RWPE2 (cell line): ENCODE measurements around the gene FANCD2OS.

Experiments used
- ATAC-seq: fragments of 200-7000 bp; cut with Tn5 transposase; 3 replicates; pipeline ENCODE4 v1.9.1; 2021; ENCODE audit warnings: low read depth
- DNase-seq: peaks from one replicate; pipeline ENCODE4 v3.0.0-alpha.2; 2020; ENCODE audit warnings: low spot score
- H3K27ac ChIP-seq: fragments of 450-650 bp; 2 replicates; pipeline ENCODE4 v1.5.1; 2017; ENCODE audit warnings: mild to moderate bottlenecking; ENCODE audit not compliant: poor library complexity, severe bottlenecking
- H3K27me3 ChIP-seq: fragments of 250-450 bp; sonication (Bioruptor Pico); 2 replicates; pipeline ENCODE4 v1.5.1; 2021; ENCODE audit warnings: mild to moderate bottlenecking, moderate library complexity; ENCODE audit not compliant: insufficient read depth, poor library complexity, severe bottlenecking
- H3K36me3 ChIP-seq: fragments of 250-450 bp; sonication (Bioruptor Pico); 2 replicates; pipeline ENCODE4 v1.5.1; 2020; ENCODE audit warnings: low read depth, mild to moderate bottlenecking, moderate library complexity
- H3K4me1 ChIP-seq: fragments of 250-450 bp; sonication (Bioruptor Pico); 2 replicates; pipeline ENCODE4 v1.5.1; 2021; ENCODE audit warnings: mild to moderate bottlenecking, moderate library complexity; ENCODE audit not compliant: insufficient read depth, poor library complexity, severe bottlenecking
- H3K4me3 ChIP-seq: fragments of 250-450 bp; sonication (Bioruptor Pico); 2 replicates; pipeline ENCODE4 v1.5.1; 2021; ENCODE audit warnings: mild to moderate bottlenecking, moderate library complexity; ENCODE audit not compliant: severe bottlenecking
- H3K9me3 ChIP-seq: fragments of 250-450 bp; sonication (Bioruptor Pico); 2 replicates; pipeline ENCODE4 v1.5.1; 2021; ENCODE audit warnings: mild to moderate bottlenecking, moderate library complexity; ENCODE audit not compliant: severe bottlenecking
- TF ChIP-seq, protein P1 (sequence below): fragments of 450-650 bp; IDR thresholded peaks from one replicate; pipeline ENCODE4 v1.5.1; 2017; ENCODE audit warnings: mild to moderate bottlenecking, moderate library complexity; ENCODE audit not compliant: poor library complexity, severe bottlenecking

The FANCD2OS gene

DNA sequence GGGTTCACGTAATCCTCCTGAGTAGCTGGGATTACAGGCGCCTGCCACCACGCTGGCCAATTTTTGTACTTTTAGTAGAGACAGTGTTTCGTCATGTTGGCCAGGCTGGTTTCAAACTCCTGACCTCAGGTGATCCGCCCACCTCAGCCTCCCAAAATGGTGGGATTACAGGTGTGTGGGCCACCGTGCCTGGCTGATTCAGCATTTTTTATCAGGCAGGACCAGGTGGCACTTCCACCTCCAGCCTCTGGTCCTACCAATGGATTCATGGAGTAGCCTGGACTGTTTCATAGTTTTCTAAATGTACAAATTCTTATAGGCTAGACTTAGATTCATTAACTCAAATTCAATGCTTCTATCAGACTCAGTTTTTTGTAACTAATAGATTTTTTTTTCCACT is 42.9 kb upstream of the FANCD2OS start:
- H3K27ac ChIP-seq = no peak overlapping the region
- no peak overlapping the region for H3K4me3 ChIP-seq
- TF ChIP-seq, protein P1, sequence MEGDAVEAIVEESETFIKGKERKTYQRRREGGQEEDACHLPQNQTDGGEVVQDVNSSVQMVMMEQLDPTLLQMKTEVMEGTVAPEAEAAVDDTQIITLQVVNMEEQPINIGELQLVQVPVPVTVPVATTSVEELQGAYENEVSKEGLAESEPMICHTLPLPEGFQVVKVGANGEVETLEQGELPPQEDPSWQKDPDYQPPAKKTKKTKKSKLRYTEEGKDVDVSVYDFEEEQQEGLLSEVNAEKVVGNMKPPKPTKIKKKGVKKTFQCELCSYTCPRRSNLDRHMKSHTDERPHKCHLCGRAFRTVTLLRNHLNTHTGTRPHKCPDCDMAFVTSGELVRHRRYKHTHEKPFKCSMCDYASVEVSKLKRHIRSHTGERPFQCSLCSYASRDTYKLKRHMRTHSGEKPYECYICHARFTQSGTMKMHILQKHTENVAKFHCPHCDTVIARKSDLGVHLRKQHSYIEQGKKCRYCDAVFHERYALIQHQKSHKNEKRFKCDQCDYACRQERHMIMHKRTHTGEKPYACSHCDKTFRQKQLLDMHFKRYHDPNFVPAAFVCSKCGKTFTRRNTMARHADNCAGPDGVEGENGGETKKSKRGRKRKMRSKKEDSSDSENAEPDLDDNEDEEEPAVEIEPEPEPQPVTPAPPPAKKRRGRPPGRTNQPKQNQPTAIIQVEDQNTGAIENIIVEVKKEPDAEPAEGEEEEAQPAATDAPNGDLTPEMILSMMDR = no peak
- no peaks in the 10 kb centered on the region for H3K4me1 ChIP-seq
- H3K27me3 ChIP-seq = no peaks in the 10 kb centered on the region
- ATAC-seq = no peak
- H3K9me3 ChIP-seq = no peaks in the 10 kb centered on the region
- peaks cover 60% of the 10 kb centered on the region for H3K36me3 ChIP-seq
- no peak for DNase-seq

DNA sequence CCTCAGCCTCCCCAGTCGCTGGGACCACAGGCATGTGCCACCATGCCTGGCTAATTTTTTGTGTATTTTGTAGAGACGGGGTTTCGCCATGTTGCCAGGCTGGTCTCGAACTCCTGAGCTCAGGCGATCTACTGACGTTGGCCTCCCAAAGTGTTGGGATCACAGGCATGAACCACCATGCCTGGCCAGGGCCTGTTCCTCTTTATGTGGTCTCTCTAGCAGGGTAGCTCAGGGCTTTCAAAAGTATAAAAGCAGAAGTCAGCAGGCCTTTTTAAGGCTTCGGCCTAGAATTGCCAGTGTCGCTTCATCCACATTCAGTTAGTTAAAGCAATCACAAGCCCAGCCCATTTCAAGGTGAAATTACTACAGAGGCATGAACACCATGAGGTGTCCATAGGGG is 41.2 kb upstream of the FANCD2OS start:
- Histone ChIP-seq H3K27ac (no peak overlapping the region), H3K36me3 (peaks cover 71% of the 10 kb centered on the region), H3K9me3 (no peaks in the 10 kb centered on the region), H3K27me3 (no peaks in the 10 kb centered on the region), H3K4me1 (no peaks in the 10 kb centered on the region), H3K4me3 (no peak overlapping the region)
- no peak for ATAC-seq
- DNase-seq = no peak
- TF ChIP-seq, protein P1 = no peak

DNA sequence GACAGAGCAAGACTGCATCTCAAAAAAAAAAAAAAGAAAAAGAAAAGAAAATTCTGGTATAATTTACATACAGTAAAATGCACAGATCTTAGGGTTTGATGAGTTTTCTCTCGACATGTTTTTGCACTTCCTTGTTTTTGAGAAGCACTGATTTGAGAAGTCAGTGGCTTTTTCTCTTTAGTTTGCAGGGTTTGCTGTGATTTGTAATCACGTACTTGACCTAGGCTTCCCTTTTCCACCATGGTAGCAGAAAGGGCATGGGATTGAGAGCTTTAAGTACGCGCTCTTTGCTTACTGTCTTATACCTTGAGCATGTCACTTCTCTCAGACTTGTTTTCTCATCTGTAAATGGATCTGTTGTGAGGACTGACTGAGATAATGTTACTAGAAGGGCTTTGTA is 37.6 kb upstream of the FANCD2OS start:
- no peak overlapping the region for H3K4me3 ChIP-seq
- DNase-seq (no peak), ATAC-seq (no peak)
- TF ChIP-seq, protein P1 = no peak
- H3K27ac ChIP-seq = no peak overlapping the region
- H3K36me3 ChIP-seq = peaks cover 58% of the 10 kb centered on the region
- peaks cover 7% of the 10 kb centered on the region for H3K4me1 ChIP-seq
- H3K9me3 ChIP-seq = no peaks in the 10 kb centered on the region
- H3K27me3 ChIP-seq = no peaks in the 10 kb centered on the region

DNA sequence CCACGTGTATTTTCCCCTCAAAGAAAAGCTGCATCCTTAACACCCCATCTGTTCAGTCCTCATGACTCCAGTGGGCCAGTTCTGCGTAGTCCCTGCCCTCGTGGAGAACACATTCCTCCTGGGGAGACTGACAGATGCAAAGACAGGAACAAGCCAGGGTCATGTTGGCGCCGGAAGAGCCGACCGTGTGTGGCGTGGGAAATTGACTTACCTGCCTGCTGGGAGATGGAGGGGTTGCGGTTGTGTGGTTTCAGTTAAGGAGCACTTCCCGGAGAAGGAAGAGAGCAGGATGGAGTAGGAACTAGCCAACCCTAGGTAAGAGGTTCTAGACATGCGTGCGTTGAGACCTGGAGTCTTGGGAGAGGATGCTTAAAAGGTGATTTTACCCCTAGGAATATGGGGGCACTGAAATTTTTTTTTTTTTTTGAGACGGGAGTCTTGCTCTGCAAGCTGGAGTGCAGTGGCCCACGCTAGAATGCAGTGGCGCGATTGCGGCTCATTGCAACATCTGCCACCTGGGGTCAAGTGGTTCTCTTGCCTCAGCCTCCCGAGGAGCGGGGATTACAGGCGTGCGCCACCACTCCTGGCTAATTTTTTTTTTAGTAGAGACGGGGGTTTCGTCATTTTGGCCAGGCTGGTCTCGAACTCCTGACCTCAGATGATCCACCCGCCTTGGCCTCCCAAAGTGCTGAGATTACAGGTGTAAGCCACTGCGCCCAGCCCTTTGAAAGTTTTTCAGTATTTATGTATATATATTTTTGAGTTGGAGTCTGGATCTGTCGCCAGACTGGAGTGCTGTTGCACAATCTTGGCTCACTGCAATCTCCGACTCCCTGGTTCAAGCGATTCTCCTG is 34.9 kb upstream of the FANCD2OS start:
- no peaks in the 10 kb centered on the region for H3K27me3 ChIP-seq
- H3K9me3 ChIP-seq = no peaks in the 10 kb centered on the region
- peaks cover 7% of the 10 kb centered on the region for H3K4me1 ChIP-seq
- peak overlapping the region; percentile 56 for H3K27ac ChIP-seq
- peak overlapping the region; percentile 55 for H3K4me3 ChIP-seq
- DNase-seq (no peak), ATAC-seq (no peak)
- TF ChIP-seq, protein P1 = no peak
- peaks cover 41% of the 10 kb centered on the region for H3K36me3 ChIP-seq

DNA sequence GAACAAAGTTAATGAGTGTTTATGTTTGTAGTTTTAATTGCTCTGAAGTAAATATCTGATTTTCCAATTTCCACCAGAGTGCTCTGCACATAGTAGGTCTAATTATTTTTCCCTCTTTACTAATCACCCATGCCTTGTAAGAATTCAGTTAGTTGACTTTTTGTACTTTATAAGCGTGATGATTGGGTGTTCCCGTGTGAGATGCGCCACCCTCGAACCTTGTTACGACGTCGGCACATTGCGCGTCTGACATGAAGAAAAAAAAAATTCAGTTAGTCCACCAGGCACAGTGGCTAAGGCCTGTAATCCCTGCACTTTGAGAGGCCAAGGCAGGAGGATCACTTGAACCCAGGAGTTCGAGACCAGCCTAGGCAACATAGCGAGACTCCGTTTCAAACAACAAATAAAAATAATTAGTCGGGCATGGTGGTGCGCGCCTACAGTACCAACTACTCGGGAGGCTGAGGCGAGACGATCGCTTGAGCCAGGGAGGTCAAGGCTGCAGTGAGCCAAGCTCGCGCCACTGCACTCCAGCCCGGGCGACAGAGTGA is 33.0 kb upstream of the FANCD2OS start:
- no peak for ATAC-seq

More for the DNA sequence above, 33.0 kb upstream of the FANCD2OS start:
- H3K4me1 ChIP-seq = peaks cover 7% of the 10 kb centered on the region
- H3K27me3 ChIP-seq = no peaks in the 10 kb centered on the region
- peaks cover 23% of the 10 kb centered on the region for H3K36me3 ChIP-seq
- H3K27ac ChIP-seq = peak overlapping the region; percentile 56
- no peak for DNase-seq
- peak overlapping the region; percentile 55 for H3K4me3 ChIP-seq
- no peaks in the 10 kb centered on the region for H3K9me3 ChIP-seq
- TF ChIP-seq, protein P1 = no peak
